HG02763 (cell line): ENCODE measurements around the gene MCF2L.
"Not testable (repeated sequence)": the region's sequence is repeated elsewhere in the genome, so short reads cannot be mapped to it uniquely, and the experiment has no call there.

ENCODE experiments used
- ATAC-seq: cut with Tn5 transposase; IDR thresholded peaks from one replicate; pipeline ENCODE4 v1.9.1; 2021; ENCODE audit warnings: mild to moderate bottlenecking, moderate library complexity; ENCODE audit not compliant: unreplicated experiment

Gene MCF2L

DNA sequence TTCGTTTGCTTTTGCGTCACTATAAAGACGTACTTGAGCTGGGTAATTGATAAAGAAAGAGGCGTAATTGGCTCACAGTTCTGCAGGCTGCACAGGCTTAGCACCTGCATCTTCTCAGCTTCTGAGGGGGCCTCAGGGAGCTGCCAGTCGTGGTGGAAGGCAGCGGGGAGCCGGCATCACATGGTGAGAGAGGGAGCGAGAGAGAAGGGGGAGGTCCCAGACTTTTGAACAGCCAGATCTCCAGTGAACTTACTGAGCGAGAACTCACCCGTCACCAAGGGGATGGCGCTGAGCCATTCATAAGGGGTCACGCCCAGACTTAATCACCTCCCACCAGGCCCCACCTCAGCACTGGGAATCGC is 77.8 kb downstream of the MCF2L start:
- ATAC-seq = no peak

DNA sequence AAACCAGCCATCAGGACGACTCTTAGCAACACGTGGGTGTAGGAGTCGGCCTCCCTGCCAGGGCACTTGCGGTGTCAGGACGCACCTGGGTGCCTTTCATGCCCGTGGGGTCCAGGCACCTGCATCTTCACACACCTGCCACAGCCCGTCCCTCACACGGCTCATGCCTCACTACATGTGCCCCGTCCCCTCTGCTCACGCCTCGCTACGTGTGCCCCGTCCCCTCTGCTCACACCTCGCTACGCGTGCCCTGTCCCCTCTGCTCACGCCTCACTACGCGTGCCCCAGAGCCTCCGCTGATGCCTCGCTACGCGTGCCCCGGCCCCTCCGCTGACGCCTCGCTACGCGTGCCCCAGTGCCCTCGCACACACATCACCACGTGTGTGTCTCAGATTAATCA is 78.6 kb downstream of the MCF2L start:
- ATAC-seq = no peak

GRCh38 chr13:113048766-113049165 is 79.8 kb downstream of the MCF2L start:
- no peak for ATAC-seq

GRCh38 chr13:113049521-113049941 is 80.5 kb downstream of the MCF2L start:
- no peak for ATAC-seq

- ATAC-seq = no peak
Measured at GRCh38 chr13:113049981-113050380, 81.0 kb downstream of the MCF2L start.

DNA sequence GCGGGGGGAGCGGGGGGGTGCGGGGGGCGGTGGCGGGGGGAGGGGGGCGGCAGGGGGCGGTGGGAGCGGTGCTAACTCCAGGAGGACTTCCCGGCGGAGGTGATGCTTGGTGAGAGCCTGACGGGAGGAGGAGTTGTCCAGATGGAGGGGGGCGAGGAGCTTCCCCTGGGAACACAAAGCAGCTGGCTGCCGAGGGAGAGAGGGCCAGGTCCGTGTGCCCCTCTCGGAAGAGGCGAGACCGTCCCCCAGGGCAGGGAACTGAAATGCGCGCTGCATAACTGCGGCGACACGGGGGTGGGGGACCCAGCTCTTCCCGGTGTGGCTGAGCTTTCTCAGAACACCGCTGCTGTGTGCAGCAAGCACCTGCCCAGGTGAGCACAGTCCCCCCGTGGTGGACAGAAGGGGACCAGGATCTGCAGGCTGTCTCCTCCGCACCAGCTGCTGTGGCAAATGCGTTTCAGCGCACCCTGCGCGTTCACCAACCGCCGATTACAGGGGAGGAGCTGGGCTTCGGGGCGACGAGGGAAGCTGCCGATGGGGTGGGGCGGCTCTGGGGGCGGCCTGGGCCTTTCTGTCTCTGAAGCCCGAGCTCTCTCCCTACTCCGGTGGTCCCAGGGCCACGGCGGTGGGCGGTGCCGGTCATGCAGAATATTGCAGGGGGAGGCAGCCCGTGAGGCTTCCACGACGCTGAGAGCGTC is 81.9 kb downstream of the MCF2L start:
- ATAC-seq = no peak

DNA sequence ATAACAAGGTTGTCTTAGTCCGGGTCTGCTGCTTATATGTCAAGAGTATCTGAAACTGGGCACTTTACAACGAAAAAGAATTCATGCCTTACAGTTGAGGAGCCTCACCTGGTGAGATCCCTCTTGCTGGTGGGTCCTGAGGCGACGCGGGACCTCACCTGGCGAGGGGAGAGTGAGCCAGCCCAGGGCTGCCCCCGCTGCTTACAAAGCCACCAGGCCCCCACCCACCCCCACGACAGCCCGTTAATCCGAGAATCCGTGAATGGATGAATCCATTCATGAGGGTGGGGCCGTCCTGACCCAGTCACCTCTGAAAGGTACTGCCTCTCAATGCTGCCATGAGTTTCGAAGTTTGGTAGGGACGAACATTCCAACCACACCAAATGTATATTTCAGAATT is 82.6 kb downstream of the MCF2L start:
- no peak for ATAC-seq

GRCh38 chr13:113052206-113052605 is 83.2 kb downstream of the MCF2L start:
- no peak for ATAC-seq

GRCh38 chr13:113052971-113053370 is 84.0 kb downstream of the MCF2L start:
- ATAC-seq = no peak

DNA sequence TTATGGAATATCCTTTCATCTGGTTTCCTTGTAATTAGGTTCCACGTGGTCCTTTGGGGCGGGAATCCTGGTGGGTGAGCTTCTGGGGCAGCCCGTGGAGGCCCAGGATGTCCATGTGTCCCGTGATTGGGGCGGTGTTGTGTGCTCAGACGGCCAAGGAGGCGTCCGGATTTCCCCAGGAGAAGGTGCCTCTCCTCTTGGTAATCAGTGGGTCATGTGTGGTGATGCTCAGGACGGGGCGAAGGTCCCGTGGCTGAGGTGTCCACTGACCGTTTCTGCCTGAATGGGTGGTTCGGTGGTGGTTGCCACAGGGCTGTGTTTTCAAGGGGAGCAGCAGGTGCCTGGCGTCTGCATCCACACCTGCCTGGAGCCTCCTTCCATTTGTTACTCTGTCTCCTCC is 84.4 kb downstream of the MCF2L start:
- ATAC-seq = no peak

DNA sequence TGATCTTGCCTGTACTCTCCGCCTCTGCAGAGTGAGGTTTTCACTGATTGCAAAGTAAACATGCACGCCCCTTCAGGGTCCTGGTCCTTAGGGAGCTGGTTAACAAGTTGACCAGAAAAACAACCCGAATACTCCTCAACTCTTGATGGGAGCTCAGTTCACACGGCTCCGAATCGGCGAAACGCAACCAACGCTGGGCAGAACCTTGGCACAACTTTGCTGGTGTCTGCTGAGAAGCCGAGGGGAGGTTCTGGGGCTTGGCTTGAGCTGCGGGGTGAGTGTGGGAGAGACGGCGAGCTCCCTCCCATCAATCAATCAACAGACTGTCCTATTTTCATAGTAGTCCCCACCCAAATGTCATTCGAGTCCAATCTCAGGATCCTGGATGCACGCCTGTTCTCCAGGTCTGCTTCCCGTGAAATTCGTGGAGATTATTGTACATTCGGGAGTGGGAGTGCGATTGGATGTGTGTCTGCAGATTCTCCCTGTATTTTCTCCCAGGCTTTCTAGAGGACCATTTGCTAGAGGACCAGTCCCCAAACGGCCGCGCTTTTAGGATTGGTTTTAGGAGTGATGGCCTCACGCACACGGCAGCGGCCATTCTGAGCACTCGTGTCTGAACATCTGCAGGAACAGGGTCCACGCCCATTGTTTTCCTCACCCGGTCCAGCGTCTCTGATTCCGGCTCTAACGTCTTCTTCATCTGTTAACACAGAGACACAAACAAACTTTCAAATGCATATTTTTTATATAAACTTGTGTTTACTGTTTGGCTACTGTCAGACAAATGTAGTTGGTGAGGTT is 85.0 kb downstream of the MCF2L start:
- no peak for ATAC-seq

DNA sequence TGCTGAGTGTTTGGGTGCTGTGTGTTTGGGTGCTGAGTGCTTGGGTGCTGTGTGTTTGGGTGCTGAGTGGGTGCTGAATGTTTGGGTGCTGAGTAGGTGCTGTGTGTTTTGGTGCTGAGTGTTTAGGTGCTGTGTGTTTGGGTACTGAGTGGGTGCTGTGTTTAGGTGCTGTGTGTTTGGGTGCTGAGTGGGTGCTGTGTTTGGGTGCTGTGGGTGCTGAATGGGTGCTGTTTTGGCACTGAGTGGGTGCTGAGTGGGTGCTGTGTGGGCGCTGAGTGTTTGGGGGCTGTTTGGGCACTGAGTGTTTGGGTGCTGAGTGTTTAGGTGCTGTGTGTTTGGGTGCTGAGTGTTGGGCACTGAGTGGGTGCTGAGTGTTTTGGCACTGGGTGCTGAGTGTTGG is 88.1 kb downstream of the MCF2L start:
- no peak for ATAC-seq

DNA sequence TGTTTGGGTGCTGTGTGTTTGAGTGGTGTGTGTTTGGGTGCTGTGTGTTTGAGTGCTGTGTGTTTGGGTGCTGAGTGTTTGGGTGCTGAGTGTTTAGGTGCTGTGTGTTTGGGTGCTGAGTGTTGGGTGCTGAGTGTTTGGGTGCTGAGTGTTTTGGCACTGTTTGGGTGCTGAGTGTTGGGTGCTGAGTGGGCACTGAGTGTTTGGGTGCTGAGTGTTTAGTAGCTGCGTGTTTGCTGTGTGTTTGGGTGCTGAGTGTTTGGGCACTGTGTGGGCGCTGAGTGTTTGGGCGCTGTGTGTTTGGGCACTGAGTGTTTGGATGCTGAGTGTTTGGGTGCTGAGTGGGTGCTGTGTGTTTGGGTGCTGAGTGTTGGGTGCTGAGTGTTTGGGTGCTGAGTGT is 88.5 kb downstream of the MCF2L start:
- not testable (repeated sequence) for ATAC-seq

DNA sequence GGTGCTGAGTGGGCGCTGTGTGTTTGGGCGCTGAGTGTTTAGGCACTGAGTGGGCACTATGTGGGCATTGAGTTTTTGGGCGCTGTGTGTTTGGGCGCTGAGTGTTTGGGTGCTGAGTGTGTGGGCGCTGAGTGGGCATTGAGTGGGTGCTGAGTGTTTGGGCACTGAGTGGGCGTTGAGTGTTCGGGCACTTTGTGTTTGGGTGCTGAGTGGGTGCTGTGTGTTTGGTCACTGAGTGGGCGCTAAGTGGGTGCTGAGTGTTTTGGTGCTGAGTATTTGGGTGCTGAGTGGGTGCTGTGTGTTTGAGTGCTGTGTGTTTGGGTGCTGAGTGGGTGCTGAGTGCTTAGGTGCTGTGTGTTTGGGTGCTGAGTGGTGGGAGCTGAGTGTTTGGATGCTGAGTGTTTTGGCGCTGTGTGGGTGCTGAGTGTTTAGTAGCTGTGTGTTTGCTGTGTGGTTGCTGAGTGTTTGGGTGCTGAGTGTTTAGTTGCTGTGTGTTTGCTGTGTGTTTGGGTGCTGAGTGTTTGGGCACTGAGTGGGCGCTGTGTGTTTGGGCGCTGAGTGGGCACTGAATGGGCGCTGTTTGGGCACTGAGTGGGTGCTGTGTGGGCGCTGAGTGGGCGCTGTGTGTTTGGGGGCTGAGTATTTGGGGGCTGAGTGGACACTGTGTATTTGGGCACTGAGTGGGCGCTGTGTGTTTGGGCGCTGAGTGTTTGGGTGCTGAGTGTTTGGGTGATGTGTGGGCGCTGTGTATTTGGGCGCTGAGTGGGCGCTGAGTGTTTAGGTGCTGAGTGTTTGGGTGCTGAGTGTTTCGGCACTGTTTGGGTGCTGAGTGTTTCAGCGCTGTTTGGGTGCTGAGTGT is 89.3 kb downstream of the MCF2L start:
- ATAC-seq = no peak

GRCh38 chr13:113058988-113059850 is 90.2 kb downstream of the MCF2L start:
- ATAC-seq = no peak

GRCh38 chr13:113059891-113060290 is 90.9 kb downstream of the MCF2L start:
- no peak for ATAC-seq

DNA sequence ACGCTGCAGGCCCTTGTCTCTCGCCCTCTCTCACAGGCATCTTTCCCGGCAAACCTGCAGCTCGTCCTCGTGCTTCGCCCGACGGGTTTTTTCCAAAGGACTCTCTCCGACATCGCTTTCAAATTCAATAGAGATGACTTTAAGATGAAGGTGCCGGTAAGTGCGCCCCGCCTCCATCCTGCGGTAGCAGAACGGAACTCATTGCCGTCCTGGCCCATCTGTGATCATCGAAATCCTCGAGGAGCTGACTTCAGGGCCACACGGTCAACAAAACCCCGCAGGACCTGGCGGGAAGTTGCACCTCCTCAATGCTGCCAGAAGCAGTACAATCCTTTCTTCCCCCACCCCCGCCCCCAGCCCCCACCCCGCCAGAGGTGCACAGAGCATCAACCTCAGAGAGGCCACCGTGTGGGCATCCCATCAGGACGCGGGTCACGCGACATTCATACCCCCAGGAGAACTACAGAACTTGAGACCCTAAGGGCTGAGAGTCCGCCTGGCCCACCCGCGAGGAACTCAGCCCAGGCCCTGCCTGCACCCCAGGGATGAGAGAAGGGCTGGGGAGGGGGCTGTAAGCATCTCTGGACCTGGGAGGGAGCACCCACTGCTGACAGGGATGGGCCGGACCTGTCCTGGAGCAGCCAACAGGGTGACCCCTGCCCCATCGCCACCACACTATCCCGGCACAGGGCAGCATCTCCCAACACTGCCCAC is 91.7 kb downstream of the MCF2L start:
- no peak for ATAC-seq

- no peak for ATAC-seq
Measured at GRCh38 chr13:113061271-113061625, 92.2 kb downstream of the MCF2L start.

- ATAC-seq = no peak
Measured at GRCh38 chr13:113061796-113062425, 92.9 kb downstream of the MCF2L start.

- ATAC-seq = no peak
Measured at GRCh38 chr13:113062691-113063090, 93.7 kb downstream of the MCF2L start.
